ENCODE data around the gene TMEM270. TPM values are rescaled to one million over a fixed set of nuclear protein-coding genes. Genes with fewer than 3 reads are reported as not detected.
A peak's percentile ranks its signal among the peaks of the same experiment; 100 is the strongest.

Gene TMEM270
- total RNA-seq, 4 donors from 2014 or later, result not detected

- TF ChIP-seq POLR2A (IDR thresholded peaks at IDR 0.05) (no peak), CTCF (IDR thresholded peaks at IDR 0.05) (no peak)
- intact Hi-C loops (cut with DNase I; ENCODE audit: low total_unique reads), result no loop called here
- peak in 1 of 2 donors; percentile 84 for DNase-seq (ENCODE audit: low spot score in 2 of 2)
- H3K4me3 ChIP-seq (ENCODE audit: low read depth, poor library complexity, severe bottlenecking), result no peak overlapping the region
- WGBS, 2 donors, result 80 to 83% methylated on average over 15 of the region's 15 CpGs
These were observed 42.6 kb downstream of the TMEM270 start for GRCh38 chr7:73903321-73904218.

GRCh38 chr7:73904219-73905137 lies 43.5 kb downstream of the TMEM270 start:
- WGBS, 2 donors, result 40 to 43% methylated on average over 24 of the region's 24 CpGs
- DNase-seq (ENCODE audit: low spot score in 2 of 2), result peak in 1 of 2 donors; percentile 87
- no peak for TF ChIP-seq POLR2A (IDR thresholded peaks at IDR 0.05)
- TF ChIP-seq CTCF (IDR thresholded peaks at IDR 0.05), result no peak
- intact Hi-C loops (cut with DNase I; ENCODE audit: low total_unique reads), result no loop called here
- H3K4me3 ChIP-seq (ENCODE audit: low read depth, poor library complexity, severe bottlenecking), result no peak overlapping the region

GRCh38 chr7:73905360-73905759 lies 44.4 kb downstream of the TMEM270 start:
- intact Hi-C loops (cut with DNase I; ENCODE audit: low total_unique reads), result no loop called here
- 90 to 91% methylated on average over 15 of the region's 15 CpGs for WGBS, 2 donors

GRCh38 chr7:73906874-73907273 lies 45.9 kb downstream of the TMEM270 start:
- intact Hi-C loops (cut with DNase I; ENCODE audit: low total_unique reads), result no loop called here
- no peak overlapping the region for H3K4me3 ChIP-seq (ENCODE audit: low read depth, poor library complexity, severe bottlenecking)
- TF ChIP-seq CTCF (IDR thresholded peaks at IDR 0.05), result no peak
- TF ChIP-seq POLR2A (IDR thresholded peaks at IDR 0.05), result no peak
- WGBS, 2 donors, result 73 to 79% methylated on average over 13 of the region's 13 CpGs
- peak in 1 of 2 donors; percentile 82 for DNase-seq (ENCODE audit: low spot score in 2 of 2)

More at GRCh38 chr7:73905360-73905759, 44.4 kb downstream of the TMEM270 start:
- H3K4me3 ChIP-seq (ENCODE audit: low read depth, poor library complexity, severe bottlenecking), result no peak overlapping the region
- TF ChIP-seq CTCF (IDR thresholded peaks at IDR 0.05) (no peak), POLR2A (IDR thresholded peaks at IDR 0.05) (no peak)
- peak in 1 of 2 donors; percentile 81 for DNase-seq (ENCODE audit: low spot score in 2 of 2)

GRCh38 chr7:73907554-73908122 lies 46.7 kb downstream of the TMEM270 start:
- peak in 1 of 2 donors; percentile 70 for DNase-seq (ENCODE audit: low spot score in 2 of 2)
- intact Hi-C loops (cut with DNase I; ENCODE audit: low total_unique reads), result no loop called here
- 88 to 92% methylated on average over 12 of the region's 12 CpGs for WGBS, 2 donors
- TF ChIP-seq CTCF (IDR thresholded peaks at IDR 0.05), result no peak
- TF ChIP-seq POLR2A (IDR thresholded peaks at IDR 0.05), result no peak
- H3K4me3 ChIP-seq (ENCODE audit: low read depth, poor library complexity, severe bottlenecking), result no peak overlapping the region

Measured in lower leg skin (tissue), 4 donors.